Kidney (tissue), 19 donors: ENCODE results near the gene NUTM2A. TPM values are rescaled to one million over a fixed set of nuclear protein-coding genes. Genes with fewer than 3 reads are reported as not detected.
"Not testable (repeated sequence)": the region's sequence is repeated elsewhere in the genome, so short reads cannot be mapped to it uniquely, and the experiment has no call there.

ENCODE experiments used
- DNase-seq, 5 donors: peaks; one replicate each; pipeline ENCODE4 v3.0.0-alpha.2; 2013 to 2020
- FAIRE-seq: peaks from 2 replicates; lab custom pipeline; 2012; peaks lifted over from hg19 to GRCh38; lab: Jason Lieb, UNC
- H3K27ac ChIP-seq, 2 donors: one replicate each; pipeline ENCODE4 v1.7.0; 2013; ENCODE audit warnings: low read depth in 2 of 2, low read length in 2 of 2, inconsistent platforms in 1 of 2
- H3K27me3 ChIP-seq: one replicate; pipeline ENCODE4 v1.7.1; 2013; ENCODE audit warnings: low read length, inconsistent platforms; ENCODE audit not compliant: control insufficient read depth, insufficient read depth
- H3K36me3 ChIP-seq, 3 donors: one replicate each; pipeline versions ENCODE4 v1.7.0 to v1.7.1; 2013; ENCODE audit warnings: low read length in 3 of 3, control low read depth in 1 of 3, inconsistent platforms in 1 of 3; ENCODE audit not compliant: insufficient read depth in 3 of 3, control insufficient read depth in 2 of 3
- H3K4me1 ChIP-seq, 3 donors: one replicate each; pipeline versions ENCODE4 v1.7.0 to v1.7.1; 2013; ENCODE audit warnings: low read length in 3 of 3, inconsistent platforms in 1 of 3, low read depth in 1 of 3; ENCODE audit not compliant: control insufficient read depth in 2 of 3, insufficient read depth in 2 of 3
- H3K4me3 ChIP-seq, 3 donors: one replicate each; pipeline versions ENCODE4 v1.7.0 to v1.8.1; 2013; ENCODE audit warnings: low read length in 3 of 3, control low read depth in 1 of 3, inconsistent platforms in 1 of 3
- H3K9ac ChIP-seq, 3 donors: one replicate each; pipeline versions ENCODE4 v1.7.0 to v1.7.1; 2013; ENCODE audit warnings: low read length in 3 of 3, control low read depth in 1 of 3, inconsistent platforms in 1 of 3
- H3K9me3 ChIP-seq, 3 donors: one replicate each; pipeline versions ENCODE4 v1.7.0 to v1.7.1; 2013; ENCODE audit warnings: low read length in 3 of 3, control low read depth in 1 of 3, inconsistent platforms in 1 of 3; ENCODE audit not compliant: control insufficient read depth in 2 of 3, insufficient read depth in 1 of 3
- intact Hi-C: fragments of 100-400 bp; cut with DNase I; formaldehyde crosslinking; loops from one replicate; pipeline ENCODE4 v1.11.1; 2022
- long read RNA-seq, 10 donors: library from polyadenylated mRNA in 1 of 10; unstranded in 1 of 10; transcript quantifications; one replicate each; pipeline ENCODE4 v2.0.0 and lab custom pipeline, GENCODE V29; 2021 to 2026
- polyA plus RNA-seq: library from polyadenylated mRNA; stranded (reverse); fragments of 350-450 nt; fragmentation: Illumina TruSeq; extraction: RNeasy Lipid Tissue Mini Kit (QIAGEN cat#74804); gene quantifications from one replicate; pipeline ENCODE4 v1.2.3, GENCODE V29; 2014; ENCODE audit warnings: low read depth, low replicate concordance; ENCODE audit not compliant: insufficient read depth
- total RNA-seq: library from RNA; stranded (reverse); fragmentation: NEBNext Ultra II Directional; extraction: Animal tissue kit (Norgen Biotek cat#: 25700); gene quantifications from one replicate; pipeline ENCODE4 v1.2.1, GENCODE V29; 2021
- donor health status: control.
- donor health status: control.
- donor health status: DM: yes; HTN: yes; CAD: no.
- donor health status: Normal renal cell carcinoma (clear cell type).

The NUTM2A gene
- 1.5 TPM for total RNA-seq
- polyA plus RNA-seq: 1.3 TPM
- long read RNA-seq, donor 1: 0 reads
- long read RNA-seq, donor 2: 0 reads
- long read RNA-seq, donor 3: 0 reads
- long read RNA-seq, donor 4: 0 reads
- long read RNA-seq, donor 5: 0 reads
- long read RNA-seq, donor 6: 0 reads
- long read RNA-seq, donor 7: 0 reads
- long read RNA-seq, donor 8, partial matches to known transcripts: 8 of 13 reads
- long read RNA-seq, donor 8, other reads (novel, unspliced or antisense): 5 of 13 reads
- long read RNA-seq, donor 9: 0 reads
- long read RNA-seq, donor 10, partial matches to known transcripts: 7 of 12 reads
- long read RNA-seq, donor 10, other reads (novel, unspliced or antisense): 5 of 12 reads

- H3K4me1 ChIP-seq, H3K4me3 ChIP-seq, DNase-seq, H3K27me3 ChIP-seq, H3K9me3 ChIP-seq, H3K27ac ChIP-seq, H3K36me3 ChIP-seq, intact Hi-C loops, FAIRE-seq, H3K9ac ChIP-seq: not testable (repeated sequence)
Measured at GRCh38 chr10:87225148-87225547, at the start of gene NUTM2A. Gene NUTM2A (plus strand): TSS chr10:87225448. CDS start chr10:87225831, 383 bp downstream.

GRCh38 chr10:87177587-87177986 lies 47.7 kb upstream of the NUTM2A start:
- DNase-seq, FAIRE-seq, H3K27ac ChIP-seq, H3K9me3 ChIP-seq, H3K36me3 ChIP-seq, H3K27me3 ChIP-seq, H3K4me3 ChIP-seq, H3K9ac ChIP-seq, intact Hi-C loops, H3K4me1 ChIP-seq: not testable (repeated sequence)

GRCh38 chr10:87184421-87184820 lies 40.8 kb upstream of the NUTM2A start:
- H3K27me3 ChIP-seq, intact Hi-C loops, DNase-seq, H3K9ac ChIP-seq, FAIRE-seq, H3K9me3 ChIP-seq, H3K4me3 ChIP-seq, H3K27ac ChIP-seq, H3K4me1 ChIP-seq, H3K36me3 ChIP-seq: not testable (repeated sequence)

GRCh38 chr10:87186016-87186415 lies 39.2 kb upstream of the NUTM2A start:
- H3K9me3 ChIP-seq, DNase-seq, FAIRE-seq, H3K27ac ChIP-seq, H3K9ac ChIP-seq, intact Hi-C loops, H3K4me3 ChIP-seq, H3K36me3 ChIP-seq, H3K27me3 ChIP-seq, H3K4me1 ChIP-seq: not testable (repeated sequence)

GRCh38 chr10:87187573-87187972 lies 37.7 kb upstream of the NUTM2A start:
- H3K4me3 ChIP-seq, H3K36me3 ChIP-seq, FAIRE-seq, DNase-seq, H3K9ac ChIP-seq, H3K27ac ChIP-seq, H3K27me3 ChIP-seq, H3K4me1 ChIP-seq, H3K9me3 ChIP-seq, intact Hi-C loops: not testable (repeated sequence)

- FAIRE-seq, H3K9me3 ChIP-seq, H3K36me3 ChIP-seq, H3K4me1 ChIP-seq, H3K27me3 ChIP-seq, H3K9ac ChIP-seq, H3K4me3 ChIP-seq, DNase-seq, intact Hi-C loops, H3K27ac ChIP-seq: not testable (repeated sequence)
Measured at GRCh38 chr10:87191841-87192240, 33.4 kb upstream of the NUTM2A start.

- H3K4me1 ChIP-seq, FAIRE-seq, H3K27ac ChIP-seq, intact Hi-C loops, H3K27me3 ChIP-seq, H3K36me3 ChIP-seq, H3K9me3 ChIP-seq, H3K9ac ChIP-seq: not testable (repeated sequence)
- DNase-seq: peak in 1 of 5 donors; percentile 12
- H3K4me3 ChIP-seq: peak overlapping the region in 2 of 3 donors; percentile 29 to 37
Measured at GRCh38 chr10:87200924-87201323, 24.3 kb upstream of the NUTM2A start.

- intact Hi-C loops, H3K9me3 ChIP-seq, H3K36me3 ChIP-seq, H3K4me1 ChIP-seq, H3K4me3 ChIP-seq, FAIRE-seq, H3K27me3 ChIP-seq, H3K9ac ChIP-seq, H3K27ac ChIP-seq, DNase-seq: not testable (repeated sequence)
Measured at GRCh38 chr10:87204801-87205200, 20.4 kb upstream of the NUTM2A start.
